ENCODE measurements around the gene NHSL2. TPM values are rescaled to one million over a fixed set of nuclear protein-coding genes. Genes with fewer than 3 reads are reported as not detected.

The NHSL2 gene
- total and polyA plus RNA-seq, 4 donors, result 1.4 to 9.9 (median 4.7) TPM

DNA sequence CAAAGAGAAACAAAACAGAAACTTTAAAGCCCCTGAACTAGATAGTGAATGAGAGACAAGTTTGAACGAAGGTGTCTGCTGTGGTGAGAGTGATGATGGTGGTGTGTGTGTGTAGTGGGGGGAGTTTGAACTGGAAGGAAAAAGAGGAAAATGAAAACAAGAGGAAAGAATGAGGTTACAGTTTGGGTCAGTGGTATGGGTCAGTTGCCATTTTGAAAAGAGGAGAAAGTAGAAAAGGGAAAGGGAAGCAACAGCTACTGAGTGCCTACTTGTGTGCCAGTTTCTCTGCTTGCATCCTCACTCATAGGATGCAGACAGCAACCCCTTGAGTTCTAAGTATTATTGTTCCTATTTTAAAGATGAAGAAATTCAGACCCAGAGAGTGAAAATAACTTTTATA, 26.0 kb downstream of the NHSL2 start:
- H3K4me3 ChIP-seq, result no peak overlapping the region
- TF ChIP-seq, protein P1, sequence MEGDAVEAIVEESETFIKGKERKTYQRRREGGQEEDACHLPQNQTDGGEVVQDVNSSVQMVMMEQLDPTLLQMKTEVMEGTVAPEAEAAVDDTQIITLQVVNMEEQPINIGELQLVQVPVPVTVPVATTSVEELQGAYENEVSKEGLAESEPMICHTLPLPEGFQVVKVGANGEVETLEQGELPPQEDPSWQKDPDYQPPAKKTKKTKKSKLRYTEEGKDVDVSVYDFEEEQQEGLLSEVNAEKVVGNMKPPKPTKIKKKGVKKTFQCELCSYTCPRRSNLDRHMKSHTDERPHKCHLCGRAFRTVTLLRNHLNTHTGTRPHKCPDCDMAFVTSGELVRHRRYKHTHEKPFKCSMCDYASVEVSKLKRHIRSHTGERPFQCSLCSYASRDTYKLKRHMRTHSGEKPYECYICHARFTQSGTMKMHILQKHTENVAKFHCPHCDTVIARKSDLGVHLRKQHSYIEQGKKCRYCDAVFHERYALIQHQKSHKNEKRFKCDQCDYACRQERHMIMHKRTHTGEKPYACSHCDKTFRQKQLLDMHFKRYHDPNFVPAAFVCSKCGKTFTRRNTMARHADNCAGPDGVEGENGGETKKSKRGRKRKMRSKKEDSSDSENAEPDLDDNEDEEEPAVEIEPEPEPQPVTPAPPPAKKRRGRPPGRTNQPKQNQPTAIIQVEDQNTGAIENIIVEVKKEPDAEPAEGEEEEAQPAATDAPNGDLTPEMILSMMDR (IDR thresholded peaks at IDR 0.05; ENCODE audit: control extremely low read depth, extremely low read depth), result no peak
- H3K27me3 ChIP-seq (ENCODE audit: control insufficient read depth in 3 of 3, insufficient read depth in 3 of 3, low read length in 2 of 3), result peaks cover 4 to 14% (median 13%) of the 10 kb centered on the region in 3 donors
- WGBS, 2 donors, result 55 to 94% methylated on average over 1 of the region's 1 CpG
- DNase-seq, result no peak
- H3K36me3 ChIP-seq (ENCODE audit: control insufficient read depth in 4 of 4, insufficient read depth in 4 of 4, low read length in 4 of 4), result no peaks in the 10 kb centered on the region
- H3K4me1 ChIP-seq (ENCODE audit: control insufficient read depth in 5 of 5, insufficient read depth in 5 of 5, low read length in 5 of 5), result peaks cover 0 to 3% (median 0%) of the 10 kb centered on the region in 5 donors
- no peaks in the 10 kb centered on the region for H3K9me3 ChIP-seq (ENCODE audit: control insufficient read depth in 4 of 4, insufficient read depth in 3 of 4, low read length in 3 of 4)
- no peak for ATAC-seq (ENCODE audit: insufficient read depth, low FRiP score)
- H3K27ac ChIP-seq (ENCODE audit: low read depth in 1 of 2, low read length in 1 of 2), result no peak overlapping the region
- no peak overlapping the region for H3K9ac ChIP-seq (ENCODE audit: insufficient read depth in 1 of 2, low read length in 2 of 2)

GRCh38 chrX:71938371-71938770, 27.7 kb downstream of the NHSL2 start:
- no peak overlapping the region for H3K27ac ChIP-seq (ENCODE audit: low read depth in 1 of 2, low read length in 1 of 2)
- H3K9ac ChIP-seq (ENCODE audit: insufficient read depth in 1 of 2, low read length in 2 of 2), result no peak overlapping the region
- H3K4me1 ChIP-seq (ENCODE audit: control insufficient read depth in 5 of 5, insufficient read depth in 5 of 5, low read length in 5 of 5), result peaks cover 0 to 3% (median 0%) of the 10 kb centered on the region in 5 donors
- no peaks in the 10 kb centered on the region for H3K9me3 ChIP-seq (ENCODE audit: control insufficient read depth in 4 of 4, insufficient read depth in 3 of 4, low read length in 3 of 4)
- ATAC-seq (ENCODE audit: insufficient read depth, low FRiP score), result no peak
- no peaks in the 10 kb centered on the region for H3K36me3 ChIP-seq (ENCODE audit: control insufficient read depth in 4 of 4, insufficient read depth in 4 of 4, low read length in 4 of 4)
- DNase-seq, result no peak
- WGBS, 2 donors, result 74 to 84% methylated on average over 5 of the region's 5 CpGs
- H3K4me3 ChIP-seq, result no peak overlapping the region
- TF ChIP-seq, protein P1 (IDR thresholded peaks at IDR 0.05; ENCODE audit: control extremely low read depth, extremely low read depth), result no peak
- peaks cover 4 to 16% (median 11%) of the 10 kb centered on the region in 3 donors for H3K27me3 ChIP-seq (ENCODE audit: control insufficient read depth in 3 of 3, insufficient read depth in 3 of 3, low read length in 2 of 3)

GRCh38 chrX:71941145-71941544, 30.5 kb downstream of the NHSL2 start:
- H3K27me3 ChIP-seq (ENCODE audit: control insufficient read depth in 3 of 3, insufficient read depth in 3 of 3, low read length in 2 of 3), result peaks cover 2 to 21% (median 18%) of the 10 kb centered on the region in 3 donors
- H3K9me3 ChIP-seq (ENCODE audit: control insufficient read depth in 4 of 4, insufficient read depth in 3 of 4, low read length in 3 of 4), result no peaks in the 10 kb centered on the region
- no peak for ATAC-seq (ENCODE audit: insufficient read depth, low FRiP score)
- H3K9ac ChIP-seq (ENCODE audit: insufficient read depth in 1 of 2, low read length in 2 of 2), result no peak overlapping the region
- 79 to 84% methylated on average over 1 of the region's 1 CpG for WGBS, 2 donors
- peak overlapping the region in 1 of 2 donors; percentile 9 for H3K27ac ChIP-seq (ENCODE audit: low read depth in 1 of 2, low read length in 1 of 2)
- no peaks in the 10 kb centered on the region for H3K36me3 ChIP-seq (ENCODE audit: control insufficient read depth in 4 of 4, insufficient read depth in 4 of 4, low read length in 4 of 4)
- peaks cover 0 to 6% (median 0%) of the 10 kb centered on the region in 5 donors for H3K4me1 ChIP-seq (ENCODE audit: control insufficient read depth in 5 of 5, insufficient read depth in 5 of 5, low read length in 5 of 5)
- TF ChIP-seq, protein P1 (IDR thresholded peaks at IDR 0.05; ENCODE audit: control extremely low read depth, extremely low read depth), result no peak
- no peak for DNase-seq
- no peak overlapping the region for H3K4me3 ChIP-seq

DNA sequence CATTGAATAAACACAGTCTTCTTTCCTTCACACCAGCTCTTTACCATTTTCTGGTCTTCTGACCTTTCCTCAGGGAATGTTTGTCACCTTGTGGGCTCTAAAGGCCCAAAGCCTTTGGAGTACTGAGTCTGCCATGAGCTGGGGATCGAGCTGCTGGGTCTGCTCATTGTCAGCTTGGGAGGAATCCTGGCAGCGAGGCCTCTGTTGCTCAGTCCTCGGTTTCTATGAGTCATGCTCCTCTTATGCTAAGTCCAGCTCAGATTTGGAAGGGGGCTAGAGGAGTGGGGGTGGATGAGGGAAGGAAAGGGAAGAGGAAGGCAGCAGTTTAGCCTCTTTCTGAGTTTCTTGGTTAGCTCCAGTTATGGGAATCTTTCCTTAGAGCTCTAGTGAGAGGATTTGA, 31.1 kb downstream of the NHSL2 start:
- Histone ChIP-seq H3K27ac (ENCODE audit: low read depth in 1 of 2, low read length in 1 of 2) (no peak overlapping the region), H3K9me3 (ENCODE audit: control insufficient read depth in 4 of 4, insufficient read depth in 3 of 4, low read length in 3 of 4) (no peaks in the 10 kb centered on the region), H3K9ac (ENCODE audit: insufficient read depth in 1 of 2, low read length in 2 of 2) (no peak overlapping the region), H3K36me3 (ENCODE audit: control insufficient read depth in 4 of 4, insufficient read depth in 4 of 4, low read length in 4 of 4) (no peaks in the 10 kb centered on the region), H3K4me3 (no peak overlapping the region), H3K27me3 (ENCODE audit: control insufficient read depth in 3 of 3, insufficient read depth in 3 of 3, low read length in 2 of 3) (peaks cover 0 to 21% (median 19%) of the 10 kb centered on the region in 3 donors), H3K4me1 (ENCODE audit: control insufficient read depth in 5 of 5, insufficient read depth in 5 of 5, low read length in 5 of 5) (peaks cover 0 to 6% (median 0%) of the 10 kb centered on the region in 5 donors)
- TF ChIP-seq, protein P1 (IDR thresholded peaks at IDR 0.05; ENCODE audit: control extremely low read depth, extremely low read depth), result no peak
- DNase-seq (peak; percentile 31 to 76 (median 52)), ATAC-seq (ENCODE audit: insufficient read depth, low FRiP score) (no peak)
- 46 to 79% methylated on average over 3 of the region's 3 CpGs for WGBS, 2 donors
